Measurements from ENCODE around the gene PTPRB.

The PTPRB gene

DNA sequence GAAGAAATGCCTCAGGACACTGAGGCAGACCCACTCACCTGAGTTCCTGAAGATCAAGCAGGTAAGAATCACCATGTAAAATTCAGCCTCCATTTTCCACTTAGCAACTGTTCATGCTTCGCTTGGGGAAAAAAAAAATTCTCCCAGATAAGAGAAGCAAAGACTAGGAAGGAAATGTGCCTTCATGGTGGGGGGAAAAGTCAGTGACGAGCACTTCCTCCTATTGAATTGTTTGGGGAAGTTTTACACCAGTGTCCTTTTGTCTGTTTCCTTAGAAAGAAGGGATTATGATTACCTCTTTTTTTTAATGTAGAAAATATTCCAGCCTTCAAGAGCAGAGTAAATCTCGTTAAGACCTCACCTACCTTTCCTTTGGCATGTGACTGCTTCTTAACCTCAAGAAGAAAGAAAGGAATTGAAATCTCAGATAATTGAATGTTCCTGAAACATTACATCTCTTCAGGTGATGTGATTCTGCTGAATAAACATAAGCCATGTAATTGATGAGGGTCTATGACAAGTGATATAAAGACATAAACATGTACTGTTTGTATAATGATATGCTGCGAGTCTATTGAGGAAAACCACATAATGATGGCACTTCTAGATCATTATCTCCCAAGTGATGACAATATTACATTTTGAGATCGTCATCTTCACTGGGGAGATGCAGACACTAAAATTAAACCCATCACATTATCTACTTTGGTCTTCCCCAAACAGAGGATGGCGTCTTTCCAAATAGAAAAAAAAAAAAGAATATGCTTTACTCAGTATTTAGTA, at the start of gene PTPRB:
Gene PTPRB (minus strand): TSS at position 127 of the 783 bp plus-strand sequence. CDS start 34 bp downstream, at position 93.
- Mint-ChIP-seq H3K36me3 (ENCODE audit: insufficient read depth) (no peaks in the 10 kb centered on the region), H3K27ac (ENCODE audit: low read depth) (no peak within 1 kb of the TSS), H3K9me3 (no peaks in the 10 kb centered on the region), H3K4me1 (no peaks in the 10 kb centered on the region), H3K27me3 (peaks cover 9% of the 10 kb centered on the region), H3K4me3 (no peak within 1 kb of the TSS)
- DNase-seq (ENCODE audit: low spot score in 2 of 2) = no peak
- no peak for ATAC-seq (replicated peaks; ENCODE audit: extremely low read depth, poor library complexity, severe bottlenecking)

DNA sequence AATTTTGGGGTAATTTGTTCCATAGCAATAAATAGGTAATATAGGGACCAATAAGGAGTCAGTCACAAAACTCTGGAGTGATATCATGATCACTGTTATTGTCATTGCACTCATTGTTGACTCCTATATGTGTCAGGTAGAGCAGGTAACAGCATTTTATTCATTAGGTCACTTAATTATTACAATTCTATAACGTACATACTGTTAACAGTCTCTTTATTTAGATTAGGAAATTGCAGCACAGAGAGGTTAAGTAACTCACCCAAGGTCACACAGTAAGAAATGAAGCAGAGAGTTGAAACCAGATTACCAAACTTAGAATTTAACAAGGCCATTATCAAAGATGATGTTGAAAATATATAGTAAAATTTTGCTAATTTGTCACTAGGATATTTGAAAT, 49.7 kb upstream of the PTPRB start:
- Mint-ChIP-seq H3K36me3 (ENCODE audit: insufficient read depth) (no peaks in the 10 kb centered on the region), H3K4me1 (no peaks in the 10 kb centered on the region), H3K27me3 (peaks cover 12% of the 10 kb centered on the region), H3K4me3 (no peak overlapping the region), H3K27ac (ENCODE audit: low read depth) (no peak overlapping the region), H3K9me3 (no peaks in the 10 kb centered on the region)
- ATAC-seq (replicated peaks; ENCODE audit: extremely low read depth, poor library complexity, severe bottlenecking) (no peak), DNase-seq (ENCODE audit: low spot score in 2 of 2) (no peak)

DNA sequence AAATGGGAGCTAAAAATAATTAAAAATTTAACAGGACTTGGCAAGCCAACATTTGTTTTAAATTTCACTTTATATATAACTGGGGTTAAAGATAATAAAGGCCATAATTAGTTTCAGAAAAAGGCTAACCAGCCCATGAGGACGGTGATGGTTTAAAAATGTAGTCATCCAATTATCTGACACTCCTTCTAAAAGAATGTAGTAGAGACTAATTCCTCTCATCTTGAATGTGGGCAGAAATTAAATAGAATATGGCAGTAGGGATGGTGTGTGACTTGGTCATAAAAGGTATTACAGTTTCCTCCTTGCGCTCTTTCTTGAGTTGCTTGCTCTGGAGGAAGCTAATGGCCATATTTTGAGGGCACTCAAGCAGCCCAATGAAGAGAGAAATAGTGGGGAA, 49.1 kb upstream of the PTPRB start:
- H3K9me3 Mint-ChIP-seq = no peaks in the 10 kb centered on the region
- no peak overlapping the region for H3K4me3 Mint-ChIP-seq
- peaks cover 18% of the 10 kb centered on the region for H3K27me3 Mint-ChIP-seq
- ATAC-seq (replicated peaks; ENCODE audit: extremely low read depth, poor library complexity, severe bottlenecking) (no peak), DNase-seq (ENCODE audit: low spot score in 2 of 2) (no peak)
- no peaks in the 10 kb centered on the region for H3K4me1 Mint-ChIP-seq
- no peaks in the 10 kb centered on the region for H3K36me3 Mint-ChIP-seq (ENCODE audit: insufficient read depth)
- no peak overlapping the region for H3K27ac Mint-ChIP-seq (ENCODE audit: low read depth)

DNA sequence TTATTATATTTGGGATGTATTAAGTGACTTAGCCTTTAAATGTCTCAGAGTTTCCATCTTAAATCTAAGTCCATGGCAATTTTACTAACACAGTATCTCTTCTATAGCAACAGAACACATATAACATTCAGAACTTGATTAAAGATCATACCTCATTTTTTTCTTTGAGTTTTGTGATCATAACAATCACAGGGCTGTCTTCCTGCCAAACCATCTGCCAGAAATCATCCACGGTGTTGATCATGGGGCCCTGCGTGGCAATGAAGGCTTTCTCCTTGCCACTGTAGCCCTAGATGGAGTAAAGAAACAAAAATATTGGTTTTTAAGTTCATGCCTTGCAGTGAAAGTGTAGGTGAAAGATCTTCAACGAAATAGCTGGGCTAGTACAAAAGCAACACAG, 46.7 kb upstream of the PTPRB start:
- ATAC-seq (replicated peaks; ENCODE audit: extremely low read depth, poor library complexity, severe bottlenecking) (no peak), DNase-seq (ENCODE audit: low spot score in 2 of 2) (no peak)
- Mint-ChIP-seq H3K36me3 (ENCODE audit: insufficient read depth) (peaks cover 1% of the 10 kb centered on the region), H3K4me1 (no peaks in the 10 kb centered on the region), H3K9me3 (no peaks in the 10 kb centered on the region), H3K27ac (ENCODE audit: low read depth) (no peak overlapping the region), H3K27me3 (peaks cover 32% of the 10 kb centered on the region), H3K4me3 (no peak overlapping the region)

DNA sequence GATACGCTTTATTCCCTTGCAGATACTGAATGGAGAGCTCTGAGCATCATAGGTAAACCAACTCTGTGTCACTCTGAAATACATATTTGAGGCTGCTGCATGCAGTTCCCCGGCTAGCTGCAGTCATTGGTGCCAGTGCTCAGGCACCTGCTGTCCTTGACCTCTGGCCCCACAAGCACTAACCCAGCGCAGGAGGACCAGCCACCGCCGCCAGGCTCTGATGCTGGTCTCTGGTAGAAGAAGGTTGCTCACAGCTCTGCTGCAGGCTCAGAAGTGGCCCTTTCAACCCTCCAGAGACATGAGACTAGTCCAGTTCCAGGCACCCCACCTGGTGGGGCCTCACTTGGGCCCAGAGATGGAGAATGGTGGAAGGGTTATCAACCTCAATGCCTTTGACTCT, 34.5 kb upstream of the PTPRB start:
- Mint-ChIP-seq H3K4me1 (no peaks in the 10 kb centered on the region), H3K4me3 (no peak overlapping the region), H3K36me3 (ENCODE audit: insufficient read depth) (no peaks in the 10 kb centered on the region), H3K27me3 (no peaks in the 10 kb centered on the region), H3K9me3 (no peaks in the 10 kb centered on the region), H3K27ac (ENCODE audit: low read depth) (no peak overlapping the region)
- ATAC-seq (replicated peaks; ENCODE audit: extremely low read depth, poor library complexity, severe bottlenecking) (no peak), DNase-seq (ENCODE audit: low spot score in 2 of 2) (no peak)

DNA sequence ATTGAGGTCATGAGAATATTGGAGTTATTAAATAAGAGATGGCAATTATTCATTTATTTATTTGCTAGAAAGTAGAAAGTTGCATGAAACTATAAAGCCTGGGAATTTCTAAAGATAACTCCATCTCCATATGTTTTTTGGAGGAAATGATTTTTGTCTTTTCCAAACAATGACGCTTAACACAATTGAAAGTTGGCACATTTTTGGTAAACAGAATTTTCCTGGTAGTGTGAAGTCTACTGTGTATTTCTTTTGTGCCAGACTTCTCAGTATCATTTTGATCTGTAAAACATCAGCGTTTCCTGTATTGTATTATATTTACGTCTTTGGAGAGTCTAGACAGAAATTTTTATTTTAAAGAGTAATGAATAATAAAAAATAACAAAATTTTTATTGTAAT, 33.7 kb upstream of the PTPRB start:
- Mint-ChIP-seq H3K27me3 (no peaks in the 10 kb centered on the region), H3K27ac (ENCODE audit: low read depth) (no peak overlapping the region), H3K4me3 (no peak overlapping the region), H3K4me1 (no peaks in the 10 kb centered on the region), H3K36me3 (ENCODE audit: insufficient read depth) (no peaks in the 10 kb centered on the region), H3K9me3 (no peaks in the 10 kb centered on the region)
- DNase-seq (ENCODE audit: low spot score in 2 of 2) (no peak), ATAC-seq (replicated peaks; ENCODE audit: extremely low read depth, poor library complexity, severe bottlenecking) (no peak)

DNA sequence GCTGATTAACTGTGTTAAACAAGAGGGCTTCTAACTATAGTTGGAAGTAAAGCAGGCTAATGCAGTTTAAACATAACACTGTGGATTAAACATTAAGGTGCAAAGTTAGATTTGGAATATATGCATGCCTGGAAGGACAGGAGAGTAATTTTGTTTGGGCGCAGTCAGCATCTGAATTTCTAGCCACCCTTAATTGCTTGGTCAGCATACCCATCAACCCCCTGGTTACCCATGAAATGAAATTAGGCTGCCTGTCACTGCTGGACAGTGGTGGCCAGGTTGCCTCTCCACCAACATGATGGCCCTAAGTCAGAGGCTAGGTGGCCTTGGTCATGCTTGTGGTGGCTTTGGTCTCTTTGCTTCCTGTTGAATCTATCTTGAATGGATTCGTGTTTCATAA, 30.0 kb upstream of the PTPRB start:
- no peaks in the 10 kb centered on the region for H3K4me1 Mint-ChIP-seq
- ATAC-seq (replicated peaks; ENCODE audit: extremely low read depth, poor library complexity, severe bottlenecking) (no peak), DNase-seq (ENCODE audit: low spot score in 2 of 2) (no peak)
- H3K9me3 Mint-ChIP-seq = no peaks in the 10 kb centered on the region
- H3K27ac Mint-ChIP-seq (ENCODE audit: low read depth) = no peak overlapping the region
- H3K4me3 Mint-ChIP-seq = no peak overlapping the region
- H3K27me3 Mint-ChIP-seq = no peaks in the 10 kb centered on the region
- H3K36me3 Mint-ChIP-seq (ENCODE audit: insufficient read depth) = no peaks in the 10 kb centered on the region

DNA sequence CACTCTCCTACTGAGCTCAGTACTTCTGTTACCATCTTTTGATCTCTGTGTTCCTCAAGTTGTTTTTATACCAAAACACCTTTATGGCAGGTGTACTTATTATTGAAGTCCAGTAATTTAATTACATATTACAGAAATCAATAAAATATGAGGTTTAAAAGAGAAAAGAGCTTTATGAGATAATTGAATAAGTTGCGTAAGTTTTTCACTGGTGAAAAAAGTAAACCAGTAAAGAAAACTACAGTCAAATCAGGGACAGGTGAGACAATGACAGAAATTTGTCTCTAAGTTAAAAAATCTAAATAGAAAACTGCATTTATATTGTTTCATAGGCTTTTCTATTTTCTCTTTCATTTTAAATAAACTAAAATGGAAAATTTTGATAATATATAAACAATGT, 29.1 kb upstream of the PTPRB start:
- DNase-seq (ENCODE audit: low spot score in 2 of 2) (no peak), ATAC-seq (replicated peaks; ENCODE audit: extremely low read depth, poor library complexity, severe bottlenecking) (no peak)
- Mint-ChIP-seq H3K36me3 (ENCODE audit: insufficient read depth) (no peaks in the 10 kb centered on the region), H3K27me3 (no peaks in the 10 kb centered on the region), H3K4me3 (no peak overlapping the region), H3K27ac (ENCODE audit: low read depth) (no peak overlapping the region), H3K9me3 (no peaks in the 10 kb centered on the region), H3K4me1 (peaks cover 4% of the 10 kb centered on the region)

DNA sequence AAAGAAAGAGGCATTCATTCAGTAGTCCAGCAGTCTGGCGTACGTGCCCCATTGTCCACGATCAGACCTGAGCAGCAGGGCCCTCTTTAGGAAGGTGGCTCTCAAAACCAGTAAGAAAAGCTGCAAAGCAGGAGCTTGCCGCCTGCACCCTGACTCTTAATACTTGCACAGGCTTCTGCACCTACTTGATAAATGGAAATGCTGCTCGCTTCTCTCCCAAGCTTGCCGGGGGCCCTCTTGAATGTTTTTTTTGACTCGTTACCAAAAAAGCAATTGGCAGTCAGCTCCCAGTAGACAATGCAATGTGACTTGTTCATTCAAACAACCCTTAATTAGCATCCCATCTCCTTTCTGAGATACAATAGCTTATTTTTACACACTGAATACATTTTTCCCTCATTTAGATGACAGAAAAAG, 27.2 kb upstream of the PTPRB start:
- ATAC-seq (replicated peaks; ENCODE audit: extremely low read depth, poor library complexity, severe bottlenecking) (no peak), DNase-seq (ENCODE audit: low spot score in 2 of 2) (no peak)
- H3K36me3 Mint-ChIP-seq (ENCODE audit: insufficient read depth) = no peaks in the 10 kb centered on the region
- no peak overlapping the region for H3K27ac Mint-ChIP-seq (ENCODE audit: low read depth)
- H3K9me3 Mint-ChIP-seq = no peaks in the 10 kb centered on the region
- no peak overlapping the region for H3K4me3 Mint-ChIP-seq
- H3K27me3 Mint-ChIP-seq = no peaks in the 10 kb centered on the region
- peaks cover 4% of the 10 kb centered on the region for H3K4me1 Mint-ChIP-seq

DNA sequence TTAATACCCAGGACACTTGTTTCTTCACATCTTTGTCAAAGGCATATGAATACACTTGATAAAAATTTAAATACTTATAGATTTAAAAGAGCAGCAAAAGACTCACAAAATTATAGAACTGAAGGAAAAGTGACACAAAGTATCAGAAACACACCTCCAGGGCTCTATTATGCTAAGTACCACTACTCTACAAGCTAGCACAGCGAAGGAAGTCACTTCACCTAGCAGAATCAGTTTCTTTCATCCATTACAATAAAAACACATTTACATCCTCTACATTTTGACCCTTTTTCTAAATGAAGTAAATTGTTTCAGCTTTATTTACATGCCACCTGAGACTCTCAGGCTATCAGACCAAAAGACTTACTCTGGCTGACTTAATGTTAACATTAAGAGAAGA, 26.6 kb upstream of the PTPRB start:
- Mint-ChIP-seq H3K4me1 (peaks cover 4% of the 10 kb centered on the region), H3K36me3 (ENCODE audit: insufficient read depth) (no peaks in the 10 kb centered on the region), H3K27me3 (no peaks in the 10 kb centered on the region), H3K9me3 (no peaks in the 10 kb centered on the region), H3K4me3 (no peak overlapping the region), H3K27ac (ENCODE audit: low read depth) (no peak overlapping the region)
- ATAC-seq (replicated peaks; ENCODE audit: extremely low read depth, poor library complexity, severe bottlenecking) (no peak), DNase-seq (ENCODE audit: low spot score in 2 of 2) (no peak)

DNA sequence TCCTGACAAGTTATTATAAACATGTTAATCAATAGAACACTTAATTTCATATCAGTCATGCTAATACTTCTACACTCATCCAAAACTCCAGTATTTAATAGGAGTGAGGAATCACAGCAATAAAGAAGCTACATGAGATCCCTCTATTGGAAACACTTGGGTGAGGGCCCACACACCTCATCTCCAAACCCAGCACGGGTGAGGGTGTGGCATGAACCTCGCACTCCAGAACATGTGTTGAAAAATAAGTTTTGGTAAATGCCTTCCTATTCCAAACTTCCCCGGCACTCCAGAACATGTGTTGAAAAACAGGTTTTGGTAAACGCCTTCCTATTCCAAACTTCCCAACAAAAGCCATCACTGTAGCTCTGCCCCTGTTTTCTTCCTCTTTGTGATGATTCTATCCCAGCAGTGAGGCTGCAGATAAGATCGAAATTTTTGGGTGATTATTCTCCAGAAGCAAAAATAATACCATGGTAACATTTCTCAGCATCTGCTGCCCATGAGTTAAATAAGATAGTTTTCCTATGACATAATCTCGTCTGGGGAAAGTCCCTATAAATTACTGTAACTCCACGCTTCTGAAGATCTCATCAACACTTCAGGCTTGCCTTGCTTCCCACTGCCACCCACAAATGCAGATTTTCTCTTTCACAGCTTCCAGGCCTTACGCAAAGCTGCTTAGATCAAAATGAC, 24.4 kb upstream of the PTPRB start:
- DNase-seq (ENCODE audit: low spot score in 2 of 2) = no peak
- Mint-ChIP-seq H3K27ac (ENCODE audit: low read depth) (no peak overlapping the region), H3K36me3 (ENCODE audit: insufficient read depth) (no peaks in the 10 kb centered on the region), H3K27me3 (no peaks in the 10 kb centered on the region), H3K9me3 (no peaks in the 10 kb centered on the region), H3K4me3 (no peak overlapping the region), H3K4me1 (peaks cover 4% of the 10 kb centered on the region)
- no peak for ATAC-seq (replicated peaks; ENCODE audit: extremely low read depth, poor library complexity, severe bottlenecking)

DNA sequence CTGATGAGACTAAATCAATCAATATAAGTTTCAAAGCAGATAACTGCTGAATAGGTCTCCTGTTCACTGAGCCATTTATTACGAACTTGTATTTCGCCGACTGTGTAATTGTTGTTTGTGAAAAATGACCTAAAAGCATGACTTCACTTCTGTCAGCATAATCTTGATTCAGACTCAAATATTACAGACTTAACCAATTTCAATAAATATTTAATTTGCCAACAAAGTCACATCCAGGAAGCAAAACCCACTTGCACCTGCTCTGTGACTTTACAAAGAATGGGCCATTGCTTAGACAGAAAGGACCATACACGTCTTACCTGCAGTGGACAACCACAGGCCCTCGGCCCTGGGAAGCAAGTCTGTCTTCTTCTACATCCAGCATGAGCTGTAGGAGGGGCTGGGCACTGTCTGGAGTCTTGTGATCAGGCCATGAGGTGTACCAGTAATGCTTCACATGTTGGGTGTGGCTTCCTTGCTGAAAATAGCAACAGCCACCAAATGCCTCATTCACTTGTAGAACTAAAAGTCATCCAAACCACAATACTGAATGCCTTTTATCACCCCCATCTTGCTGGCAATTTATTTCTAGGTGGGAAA, 23.5 kb upstream of the PTPRB start:
- Mint-ChIP-seq H3K9me3 (no peaks in the 10 kb centered on the region), H3K36me3 (ENCODE audit: insufficient read depth) (no peaks in the 10 kb centered on the region), H3K27ac (ENCODE audit: low read depth) (no peak overlapping the region), H3K4me1 (peaks cover 4% of the 10 kb centered on the region), H3K27me3 (no peaks in the 10 kb centered on the region), H3K4me3 (no peak overlapping the region)
- DNase-seq (ENCODE audit: low spot score in 2 of 2) (no peak), ATAC-seq (replicated peaks; ENCODE audit: extremely low read depth, poor library complexity, severe bottlenecking) (no peak)

Data from central memory CD8-positive, alpha-beta T cell (primary cell).